Lung (tissue), 12 donors: Measurements from ENCODE around the gene GRIN2D. TPM values are rescaled to one million over a fixed set of nuclear protein-coding genes. Genes with fewer than 3 reads are reported as not detected.

Experiments
- ATAC-seq: fragments of 200-7000 bp; cut with Tn5 transposase; one replicate; pipeline ENCODE4 v1.9.1; 2020; ENCODE audit warnings: moderate number of reproducible peaks; ENCODE audit not compliant: insufficient read depth, low FRiP score
- DNase-seq, 3 donors: peaks; one replicate each; pipeline ENCODE4 v3.0.0-alpha.2; 2013 to 2017
- H3K27ac ChIP-seq, 2 donors: one replicate each; pipeline ENCODE4 v1.5.1; 2013; ENCODE audit warnings: mild to moderate bottlenecking in 2 of 2, moderate library complexity in 2 of 2, control low read depth in 1 of 2, inconsistent platforms in 1 of 2, low read depth in 1 of 2, low read length in 1 of 2
- H3K27me3 ChIP-seq, 3 donors: one replicate each; pipeline ENCODE4 v1.5.1; 2013; ENCODE audit warnings: low read length in 2 of 3; ENCODE audit not compliant: control insufficient read depth in 3 of 3, insufficient read depth in 3 of 3
- H3K36me3 ChIP-seq, 4 donors: one replicate each; pipeline ENCODE4 v1.5.1; 2013; ENCODE audit warnings: low read length in 4 of 4, mild to moderate bottlenecking in 1 of 4, moderate library complexity in 1 of 4; ENCODE audit not compliant: control insufficient read depth in 4 of 4, insufficient read depth in 4 of 4
- H3K4me1 ChIP-seq, 5 donors: one replicate each; pipeline ENCODE4 v1.5.1; 2013; ENCODE audit warnings: low read length in 5 of 5, mild to moderate bottlenecking in 2 of 5, moderate library complexity in 1 of 5; ENCODE audit not compliant: control insufficient read depth in 5 of 5, insufficient read depth in 5 of 5
- H3K4me3 ChIP-seq: one replicate; pipeline ENCODE4 v1.5.1; 2013; ENCODE audit warnings: mild to moderate bottlenecking, control low read depth, moderate library complexity
- H3K9ac ChIP-seq, 2 donors: one replicate each; pipeline ENCODE4 v1.5.1; 2013; ENCODE audit warnings: low read length in 2 of 2, control low read depth in 1 of 2; ENCODE audit not compliant: insufficient read depth in 1 of 2
- H3K9me3 ChIP-seq, 4 donors: one replicate each; pipeline ENCODE4 v1.5.1; 2013; ENCODE audit warnings: low read length in 3 of 4, mild to moderate bottlenecking in 1 of 4, moderate library complexity in 1 of 4; ENCODE audit not compliant: control insufficient read depth in 4 of 4, insufficient read depth in 3 of 4
- CTCF ChIP-seq: IDR thresholded peaks from 2 replicates; pipeline ENCODE4 v1.5.1; 2012; ENCODE audit warnings: mild to moderate bottlenecking; ENCODE audit errors: control extremely low read depth, extremely low read depth
- WGBS, 2 donors: extraction: QIAGEN DNeasy Blood & Tissue Kit; methylation state at CpG; one replicate each; pipeline ENCODE4 v1.1.7; 2013; 5-methylcytosine and 5-hydroxymethylcytosine counted together
- polyA plus RNA-seq, 2 donors: library from polyadenylated mRNA; stranded (reverse); fragments of 200-250 nt; gene quantifications; one replicate each; pipeline ENCODE4 v1.2.1, GENCODE V29; 2013
- total RNA-seq, 2 donors: library from RNA; depleted of rRNA in 1 of 2; stranded (reverse); fragments of >200 nt in 1 of 2; gene quantifications; one replicate each; pipeline ENCODE4 v1.2.1, GENCODE V29; 2014 to 2021
- donor health status: control.
- donor health status: control.
- donor health status: Bipolar disorder and iron deficiency.
- donor health status: healthy.
- donor health status: DM: yes; HTN: yes; CAD: no.

Gene GRIN2D
- total and polyA plus RNA-seq, 4 donors = 0.26 to 1.0 (median 0.43) TPM

- ATAC-seq = no peak
- no peak for DNase-seq
- Histone ChIP-seq H3K9me3 (no peaks in the 10 kb centered on the region), H3K27ac (no peak overlapping the region), H3K9ac (no peak overlapping the region), H3K4me1 (no peaks in the 10 kb centered on the region), H3K36me3 (peaks cover 19 to 38% (median 34%) of the 10 kb centered on the region in 4 donors), H3K4me3 (no peak overlapping the region), H3K27me3 (no peaks in the 10 kb centered on the region)
- TF ChIP-seq CTCF = no peak
- WGBS, 2 donors = 88 to 91% methylated on average over 8 of the region's 8 CpGs
Observed at GRCh38 chr19:48382286-48382685, 11.2 kb upstream of the GRIN2D start.

GRCh38 chr19:48385461-48386087, 7.9 kb upstream of the GRIN2D start:
- Histone ChIP-seq H3K27ac (no peak overlapping the region), H3K9me3 (no peaks in the 10 kb centered on the region), H3K9ac (no peak overlapping the region), H3K27me3 (no peaks in the 10 kb centered on the region), H3K4me3 (no peak overlapping the region), H3K4me1 (peaks cover 0 to 4% (median 0%) of the 10 kb centered on the region in 5 donors), H3K36me3 (peaks cover 22 to 48% (median 47%) of the 10 kb centered on the region in 4 donors)
- WGBS, 2 donors = 88 to 94% methylated on average over 7 of the region's 7 CpGs
- TF ChIP-seq CTCF = no peak
- ATAC-seq = no peak
- no peak for DNase-seq

- Histone ChIP-seq H3K9me3 (no peaks in the 10 kb centered on the region), H3K27me3 (no peaks in the 10 kb centered on the region), H3K27ac (no peak overlapping the region), H3K4me1 (peaks cover 0 to 4% (median 0%) of the 10 kb centered on the region in 5 donors), H3K36me3 (peaks cover 22 to 46% (median 44%) of the 10 kb centered on the region in 4 donors), H3K9ac (no peak overlapping the region), H3K4me3 (no peak overlapping the region)
- DNase-seq (no peak), ATAC-seq (no peak)
- TF ChIP-seq CTCF = no peak
- 89 to 98% methylated on average over 3 of the region's 3 CpGs for WGBS, 2 donors
Observed at GRCh38 chr19:48386981-48387380, 6.5 kb upstream of the GRIN2D start.
